ENCODE measurements around the gene ZPR1.

ZPR1 gene

DNA sequence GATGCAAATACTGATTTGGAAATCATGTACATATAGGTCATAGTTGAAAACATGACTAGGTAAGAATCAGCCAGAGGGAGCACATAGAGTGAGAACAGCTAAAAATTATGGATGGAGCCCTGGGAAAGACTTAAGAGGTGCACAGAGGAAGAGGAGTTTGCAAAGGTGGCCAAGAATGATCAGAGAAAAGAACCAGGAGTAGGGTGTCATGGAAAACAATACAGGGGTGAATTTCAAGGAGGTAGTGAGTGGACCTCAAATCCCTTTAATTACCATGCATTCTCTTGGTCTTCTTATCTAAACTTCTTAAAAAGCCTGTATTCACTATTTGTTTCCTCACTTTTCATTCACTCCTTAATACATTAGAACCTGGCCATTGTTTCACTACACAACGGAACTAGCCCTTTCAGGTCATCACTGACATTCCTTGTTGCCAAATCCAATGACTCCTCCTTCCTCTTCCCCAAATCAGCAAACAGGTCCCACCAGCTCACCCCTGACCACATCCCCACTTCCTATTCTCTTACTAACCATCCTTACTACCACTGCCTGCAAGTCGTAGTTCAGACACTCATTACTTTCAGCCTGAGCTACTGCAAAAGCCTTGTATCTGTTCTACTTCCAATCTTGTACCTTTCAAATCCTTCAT, 37.6 kb downstream of the ZPR1 start:
- Histone ChIP-seq H3K27me3 (no peaks in the 10 kb centered on the region), H3K36me3 (peaks cover 54% of the 10 kb centered on the region), H3K4me1 (no peaks in the 10 kb centered on the region), H3K4me3 (ENCODE audit: low read depth, low read length) (no peak overlapping the region), H3K9me3 (no peaks in the 10 kb centered on the region)
- DNase-seq: no peak
- TF ChIP-seq, protein P1, sequence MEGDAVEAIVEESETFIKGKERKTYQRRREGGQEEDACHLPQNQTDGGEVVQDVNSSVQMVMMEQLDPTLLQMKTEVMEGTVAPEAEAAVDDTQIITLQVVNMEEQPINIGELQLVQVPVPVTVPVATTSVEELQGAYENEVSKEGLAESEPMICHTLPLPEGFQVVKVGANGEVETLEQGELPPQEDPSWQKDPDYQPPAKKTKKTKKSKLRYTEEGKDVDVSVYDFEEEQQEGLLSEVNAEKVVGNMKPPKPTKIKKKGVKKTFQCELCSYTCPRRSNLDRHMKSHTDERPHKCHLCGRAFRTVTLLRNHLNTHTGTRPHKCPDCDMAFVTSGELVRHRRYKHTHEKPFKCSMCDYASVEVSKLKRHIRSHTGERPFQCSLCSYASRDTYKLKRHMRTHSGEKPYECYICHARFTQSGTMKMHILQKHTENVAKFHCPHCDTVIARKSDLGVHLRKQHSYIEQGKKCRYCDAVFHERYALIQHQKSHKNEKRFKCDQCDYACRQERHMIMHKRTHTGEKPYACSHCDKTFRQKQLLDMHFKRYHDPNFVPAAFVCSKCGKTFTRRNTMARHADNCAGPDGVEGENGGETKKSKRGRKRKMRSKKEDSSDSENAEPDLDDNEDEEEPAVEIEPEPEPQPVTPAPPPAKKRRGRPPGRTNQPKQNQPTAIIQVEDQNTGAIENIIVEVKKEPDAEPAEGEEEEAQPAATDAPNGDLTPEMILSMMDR (IDR thresholded peaks at IDR 0.05; ENCODE audit: low read depth, low read length): no peak

- H3K9me3 ChIP-seq: no peaks in the 10 kb centered on the region
- TF ChIP-seq, protein P1 (IDR thresholded peaks at IDR 0.05; ENCODE audit: low read depth, low read length): no peak
- H3K36me3 ChIP-seq: peaks cover 9% of the 10 kb centered on the region; the same call in 1 of the 2 replicates
- H3K4me1 ChIP-seq: peaks cover 9% of the 10 kb centered on the region
- no peak for DNase-seq
- H3K4me3 ChIP-seq (ENCODE audit: low read depth, low read length): no peak overlapping the region
- H3K27me3 ChIP-seq: no peaks in the 10 kb centered on the region
Measured at GRCh38 chr11:116742104-116742503, 45.7 kb downstream of the ZPR1 start.

DNA sequence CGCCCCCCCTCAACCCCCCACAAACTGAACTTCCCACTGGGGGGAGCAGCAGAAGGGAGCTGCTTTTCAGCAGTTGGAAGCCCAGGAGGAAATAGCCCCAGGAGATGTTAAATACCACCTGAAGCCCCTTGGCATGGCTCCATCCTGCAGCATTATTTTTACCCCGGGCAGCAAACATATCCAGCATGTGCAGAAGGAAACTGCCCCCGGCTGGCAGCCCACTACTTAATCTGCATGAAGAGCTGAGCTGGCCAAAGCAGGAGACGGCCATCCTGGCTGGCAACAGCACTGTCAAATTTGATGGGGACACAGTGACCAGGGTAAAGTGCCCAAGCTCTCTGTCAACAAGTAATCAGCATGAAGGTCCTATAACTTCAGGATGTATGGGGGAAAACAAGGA, 47.1 kb downstream of the ZPR1 start:
- no peak for DNase-seq
- TF ChIP-seq, protein P1 (IDR thresholded peaks at IDR 0.05; ENCODE audit: low read depth, low read length): no peak

DNA sequence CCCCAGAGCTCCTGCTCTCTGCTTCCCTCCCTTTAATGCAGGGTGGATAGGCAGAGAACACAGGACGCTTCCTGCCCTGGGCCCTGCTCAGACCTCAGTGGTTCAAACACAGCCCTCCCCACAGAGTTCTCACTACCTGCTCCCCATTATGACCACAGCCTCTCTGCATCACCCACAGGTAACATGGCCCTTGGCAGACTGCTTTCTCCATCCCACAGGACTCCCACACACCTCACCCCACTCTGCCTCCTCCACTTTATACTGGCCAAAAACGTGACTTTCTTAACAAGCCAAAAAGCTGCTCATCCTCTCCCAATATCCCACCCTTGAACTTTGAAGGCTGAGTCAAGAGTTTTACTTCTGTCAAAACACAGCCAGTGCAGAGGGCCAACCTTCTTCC, 48.8 kb downstream of the ZPR1 start:
- Histone ChIP-seq H3K27me3 (no peaks in the 10 kb centered on the region), H3K4me1 (peaks cover 9% of the 10 kb centered on the region), H3K9me3 (no peaks in the 10 kb centered on the region), H3K36me3 (no peaks in the 10 kb centered on the region; the same call in 1 of the 2 replicates), H3K4me3 (ENCODE audit: low read depth, low read length) (no peak overlapping the region)
- no peak for DNase-seq
- TF ChIP-seq, protein P1 (IDR thresholded peaks at IDR 0.05; ENCODE audit: low read depth, low read length): no peak

More for the DNA sequence above, 47.1 kb downstream of the ZPR1 start:
- peaks cover under 1% of the 10 kb centered on the region; the same call in 1 of the 2 replicates for H3K36me3 ChIP-seq
- H3K4me3 ChIP-seq (ENCODE audit: low read depth, low read length): no peak overlapping the region
- no peaks in the 10 kb centered on the region for H3K9me3 ChIP-seq
- H3K4me1 ChIP-seq: peaks cover 9% of the 10 kb centered on the region
- no peaks in the 10 kb centered on the region for H3K27me3 ChIP-seq

GRCh38 chr11:116736763-116737162, 51.1 kb downstream of the ZPR1 start:
- TF ChIP-seq, protein P1 (IDR thresholded peaks at IDR 0.05; ENCODE audit: low read depth, low read length): peak; percentile 47
- DNase-seq: peak; percentile 33

GRCh38 chr11:116733969-116734508, 53.8 kb downstream of the ZPR1 start:
- DNase-seq: no peak
- no peaks in the 10 kb centered on the region for H3K36me3 ChIP-seq
- H3K27me3 ChIP-seq: no peaks in the 10 kb centered on the region
- TF ChIP-seq, protein P1 (IDR thresholded peaks at IDR 0.05; ENCODE audit: low read depth, low read length): no peak
- peaks cover 9% of the 10 kb centered on the region; the same call in 1 of the 2 replicates for H3K4me1 ChIP-seq
- no peak overlapping the region for H3K4me3 ChIP-seq (ENCODE audit: low read depth, low read length)
- no peaks in the 10 kb centered on the region for H3K9me3 ChIP-seq

More at GRCh38 chr11:116736763-116737162, 51.1 kb downstream of the ZPR1 start:
- peaks cover 6% of the 10 kb centered on the region; the same call in 1 of the 2 replicates for H3K4me1 ChIP-seq
- no peaks in the 10 kb centered on the region for H3K27me3 ChIP-seq
- no peak overlapping the region for H3K4me3 ChIP-seq (ENCODE audit: low read depth, low read length)
- no peaks in the 10 kb centered on the region for H3K36me3 ChIP-seq
- H3K9me3 ChIP-seq: no peaks in the 10 kb centered on the region

Measured in BE2C (cell line).